GM23338 (cell line): ENCODE data around the gene EEPD1.

ENCODE experiments used
- CREB1 ChIP-seq: fragments of 250-450 bp; sonication (Bioruptor Pico); IDR thresholded peaks from 2 replicates; pipeline ENCODE4 v1.5.0; 2020; ENCODE audit warnings: low read depth, mild to moderate bottlenecking, moderate library complexity
- ETS1 ChIP-seq: IDR thresholded peaks from 2 replicates; pipeline ENCODE4 v1.6.1; 2016; ENCODE audit warnings: antibody characterized with exemption
- EZH2 ChIP-seq: fragments of 200-600 bp; sonication (generic); IDR thresholded peaks from one replicate; pipeline ENCODE4 v1.8.0; 2017; ENCODE audit warnings: antibody characterized with exemption, mild to moderate bottlenecking, low read depth; ENCODE audit not compliant: unreplicated experiment
- EZH2phosphoT487 ChIP-seq: fragments of 200-600 bp; sonication (generic); IDR thresholded peaks from one replicate; pipeline ENCODE4 v1.8.1; 2018; ENCODE audit warnings: antibody characterized with exemption; ENCODE audit not compliant: unreplicated experiment
- JUNB ChIP-seq: IDR thresholded peaks from one replicate; pipeline ENCODE4 v1.6.1; 2016; ENCODE audit warnings: antibody characterized with exemption; ENCODE audit not compliant: unreplicated experiment
- NANOG ChIP-seq: IDR thresholded peaks from 2 replicates; pipeline ENCODE4 v1.6.1; 2016; ENCODE audit warnings: antibody characterized with exemption, borderline replicate concordance
- POLR2AphosphoS5 ChIP-seq: IDR thresholded peaks from 2 replicates; pipeline ENCODE4 v1.6.1; 2016; ENCODE audit warnings: antibody characterized with exemption, low read depth
- REST ChIP-seq: IDR thresholded peaks from one replicate; pipeline ENCODE4 v1.6.1; 2018; ENCODE audit warnings: antibody characterized with exemption; ENCODE audit not compliant: unreplicated experiment
- STAT1 ChIP-seq: IDR thresholded peaks from one replicate; pipeline ENCODE4 v1.6.1; 2016; ENCODE audit warnings: antibody characterized with exemption; ENCODE audit not compliant: unreplicated experiment
- ZNF114 ChIP-seq: fragments of 250-450 bp; sonication (Bioruptor Pico); IDR thresholded peaks from 2 replicates; pipeline ENCODE4 v1.5.0; 2020; ENCODE audit warnings: mild to moderate bottlenecking, moderate library complexity
- ZNF331 ChIP-seq: fragments of 250-450 bp; sonication (Bioruptor Pico); IDR thresholded peaks from 2 replicates; pipeline ENCODE4 v1.5.0; 2020; ENCODE audit warnings: low read depth, mild to moderate bottlenecking, moderate library complexity
- ZNF462 ChIP-seq: fragments of 250-450 bp; sonication (Bioruptor Pico); IDR thresholded peaks from 2 replicates; pipeline ENCODE4 v1.5.0; 2020; ENCODE audit warnings: mild to moderate bottlenecking, moderate library complexity
- TF ChIP-seq, protein P1 (sequence below), 2 experiments: fragments of 200-600 bp in 1 of 2; sonication (generic) in 1 of 2; conservative IDR thresholded peaks; 2 replicates each; pipeline versions ENCODE4 v1.5.1 to v1.6.1; 2016 to 2017; ENCODE audit warnings: antibody characterized with exemption in 2 of 2, low read depth in 2 of 2, mild to moderate bottlenecking in 2 of 2, moderate library complexity in 1 of 2

DNA sequence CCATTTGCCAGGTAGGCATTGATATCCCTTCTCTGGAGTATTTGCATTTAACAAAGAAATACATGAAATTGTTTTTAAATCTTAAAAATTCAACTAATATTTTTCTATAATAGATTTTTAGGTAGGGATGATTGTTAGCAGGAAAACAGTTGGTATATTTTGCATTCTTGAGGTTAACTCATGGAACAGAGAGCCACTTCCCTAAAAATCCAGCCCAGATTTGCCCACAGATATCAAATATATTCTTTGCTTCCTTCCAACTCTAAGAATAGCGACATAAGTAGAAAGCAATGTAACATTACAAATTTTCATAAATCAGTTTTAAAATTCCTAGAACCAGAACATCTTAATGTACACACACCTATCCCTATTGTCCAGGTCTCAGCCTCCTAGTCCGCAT, 191.6 kb downstream of the EEPD1 start:
- TF ChIP-seq, protein P1, sequence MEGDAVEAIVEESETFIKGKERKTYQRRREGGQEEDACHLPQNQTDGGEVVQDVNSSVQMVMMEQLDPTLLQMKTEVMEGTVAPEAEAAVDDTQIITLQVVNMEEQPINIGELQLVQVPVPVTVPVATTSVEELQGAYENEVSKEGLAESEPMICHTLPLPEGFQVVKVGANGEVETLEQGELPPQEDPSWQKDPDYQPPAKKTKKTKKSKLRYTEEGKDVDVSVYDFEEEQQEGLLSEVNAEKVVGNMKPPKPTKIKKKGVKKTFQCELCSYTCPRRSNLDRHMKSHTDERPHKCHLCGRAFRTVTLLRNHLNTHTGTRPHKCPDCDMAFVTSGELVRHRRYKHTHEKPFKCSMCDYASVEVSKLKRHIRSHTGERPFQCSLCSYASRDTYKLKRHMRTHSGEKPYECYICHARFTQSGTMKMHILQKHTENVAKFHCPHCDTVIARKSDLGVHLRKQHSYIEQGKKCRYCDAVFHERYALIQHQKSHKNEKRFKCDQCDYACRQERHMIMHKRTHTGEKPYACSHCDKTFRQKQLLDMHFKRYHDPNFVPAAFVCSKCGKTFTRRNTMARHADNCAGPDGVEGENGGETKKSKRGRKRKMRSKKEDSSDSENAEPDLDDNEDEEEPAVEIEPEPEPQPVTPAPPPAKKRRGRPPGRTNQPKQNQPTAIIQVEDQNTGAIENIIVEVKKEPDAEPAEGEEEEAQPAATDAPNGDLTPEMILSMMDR (conservative IDR thresholded peaks at IDR 0.05; ENCODE audit: low read depth in 2 of 2): no peak
- no peak for TF ChIP-seq JUNB
- no peak for TF ChIP-seq EZH2
- TF ChIP-seq POLR2AphosphoS5: no peak
- TF ChIP-seq REST: no peak
- TF ChIP-seq EZH2phosphoT487: no peak
- no peak for TF ChIP-seq CREB1 (CRISPR knock-in tag)
- no peak for TF ChIP-seq STAT1
- no peak for TF ChIP-seq ETS1
- no peak for TF ChIP-seq ZNF114
- TF ChIP-seq ZNF331: no peak
- TF ChIP-seq ZNF462 (CRISPR knock-in tag): no peak
- TF ChIP-seq NANOG: no peak
